Measurements from ENCODE around the gene TMEM132C. TPM values are rescaled to one million over a fixed set of nuclear protein-coding genes. Genes with fewer than 3 reads are reported as not detected.

TMEM132C gene
- total and polyA plus RNA-seq, 2 of the 8 experiments (the other 6 are each of a cell fraction or from before 2014, with no cell fraction given) = 0.23 to 0.76 TPM

- H3K9ac ChIP-seq (replicated peaks in 1 of 4; ENCODE audit: extremely low read depth in 1 of 4, low read depth in 3 of 4, low read length in 3 of 4) = no peak overlapping the region
- no peak overlapping the region for H4K91ac ChIP-seq (replicated peaks; ENCODE audit: insufficient read length, low read length)
- no peak overlapping the region for H3K4ac ChIP-seq (replicated peaks; ENCODE audit: insufficient read length, low read depth, low read length)
- H3K79me1 ChIP-seq (ENCODE audit: low read depth, low read length) = no peaks in the 10 kb centered on the region
- H3K9me3 ChIP-seq (ENCODE audit: insufficient read depth in 2 of 2, low read depth in 1 of 2, low read length in 1 of 2) = no peaks in the 10 kb centered on the region
- H2BK15ac ChIP-seq (ENCODE audit: low read length) = no peak overlapping the region
- TF ChIP-seq MAX (IDR thresholded peaks at IDR 0.05) (peak; percentile 37; the same call in 1 of the 2 replicates), YY1 (IDR thresholded peaks at IDR 0.05; ENCODE audit: low read depth, low read length) (no peak)
- CTCF ChIA-PET (ENCODE audit: partially characterized antibody) = interaction anchor here (0.6 to 2.5 kb wide), 6 partner anchors 9 to 292 kb away, joined by 3 to 9 read pairs (median 3); no protein-coding TSS in a partner anchor
- WGBS, 2 experiments (ENCODE audit: extremely low coverage in 1 of 2, insufficient coverage in 1 of 2, insufficient read length in 1 of 2, insufficient replicate concordance in 2 of 2, low coverage in 1 of 2, low lambda C conversion rate in 2 of 2, missing lambda C conversion rate in 1 of 2) = 54% methylated on average over 9 of the region's 9 CpGs; no CpG with 5 or more reads in 1 of the 2 experiments
- no peak overlapping the region for H3K4me2 ChIP-seq (ENCODE audit: insufficient read depth in 1 of 2, low read depth in 2 of 2, low read length in 2 of 2)
- H2BK20ac ChIP-seq (ENCODE audit: low read length) = no peak overlapping the region
- H3K4me3 ChIP-seq (ENCODE audit: extremely low read depth in 1 of 4, insufficient read depth in 2 of 4, low read depth in 3 of 4, low read length in 4 of 4) = no peak overlapping the region
- no peaks in the 10 kb centered on the region for H3K36me3 ChIP-seq (ENCODE audit: control insufficient read depth in 2 of 4, insufficient read depth in 4 of 4, low read length in 3 of 4)
- H2BK120ac ChIP-seq (replicated peaks; ENCODE audit: low read depth, low read length) = no peak overlapping the region
- H3K14ac ChIP-seq (ENCODE audit: insufficient read length) = no peak overlapping the region
- no peak overlapping the region for H4K5ac ChIP-seq (ENCODE audit: insufficient read length, low read depth, low read length)
- peaks cover 0 to 11% (median 5%) of the 10 kb centered on the region in 4 experiments; a peak in 4 of 7 replicates for H3K27me3 ChIP-seq (replicated peaks in 1 of 4; ENCODE audit: control insufficient read depth in 3 of 4, extremely low read depth in 1 of 4, insufficient read depth in 3 of 4, low read length in 3 of 4)
- no peak overlapping the region for H2AFZ ChIP-seq (ENCODE audit: low read length)
- H2AK5ac ChIP-seq (ENCODE audit: low read depth, low read length) = no peak overlapping the region
- no peak overlapping the region for H3K23ac ChIP-seq (ENCODE audit: insufficient read length)
- DNase-seq (ENCODE audit: low read depth in 1 of 2, low spot score in 2 of 2) (no peak), FAIRE-seq (no peak)
- H4K8ac ChIP-seq (ENCODE audit: extremely low read depth, insufficient read depth, low read length) = no peak overlapping the region
- H3K56ac ChIP-seq (replicated peaks; ENCODE audit: insufficient read length, low read depth, low read length) = no peak overlapping the region
- H3K4me1 ChIP-seq (replicated peaks in 1 of 4; ENCODE audit: control insufficient read depth in 3 of 4, insufficient read depth in 4 of 4, low read length in 3 of 4) = peaks cover 0 to 15% (median 8%) of the 10 kb centered on the region in 4 experiments; a peak in 6 of 7 replicates
- no peaks in the 10 kb centered on the region for H4K20me1 ChIP-seq (replicated peaks in 1 of 2; ENCODE audit: control insufficient read depth in 1 of 2, insufficient read depth in 2 of 2, low read length in 2 of 2)
- no peak overlapping the region for H3K18ac ChIP-seq (ENCODE audit: extremely low read depth, low read length)
- no peak overlapping the region for H2BK12ac ChIP-seq (ENCODE audit: low read depth, low read length)
- POLR2A ChIA-PET (ENCODE audit: partially characterized antibody) = no interaction called here
- no peak overlapping the region for H2BK5ac ChIP-seq (ENCODE audit: low read depth, low read length)
- H3K27ac ChIP-seq (ENCODE audit: low read depth, low read length) = no peak overlapping the region
- no peaks in the 10 kb centered on the region for H3K79me2 ChIP-seq (ENCODE audit: control insufficient read depth in 1 of 2, insufficient read depth in 2 of 2, low read length in 2 of 2)
- no peaks in the 10 kb centered on the region for H3K23me2 ChIP-seq (ENCODE audit: low read depth, low read length)
These were observed 284.3 kb downstream of the TMEM132C start for GRCh38 chr12:128551266-128551665.
